Keratinocyte (primary cell): ENCODE measurements around the gene MPZL1. TPM values are rescaled to one million over a fixed set of nuclear protein-coding genes. Genes with fewer than 3 reads are reported as not detected.

Source experiments
- DNase-seq: peaks from one replicate; pipeline ENCODE4 v3.0.0-alpha.2; 2011; ENCODE audit warnings: low read depth, missing footprints, low spot score
- FAIRE-seq: peaks from 2 replicates; lab custom pipeline; 2011; peaks lifted over from hg19 to GRCh38; lab: Jason Lieb, UNC
- H2AFZ ChIP-seq: 2 replicates; pipeline ENCODE4 v1.6.0; 2012; ENCODE audit warnings: low read length, control low read depth, inconsistent platforms; ENCODE audit not compliant: control insufficient read depth
- H3K27ac ChIP-seq: 2 replicates; pipeline ENCODE4 v1.5.1; 2011; ENCODE audit warnings: low read length; ENCODE audit not compliant: control insufficient read depth, insufficient read depth
- H3K27me3 ChIP-seq: 3 replicates; pipeline ENCODE4 v1.6.0; 2011; ENCODE audit warnings: low read length; ENCODE audit not compliant: control insufficient read depth, insufficient read depth; ENCODE audit errors: extremely low read depth
- H3K36me3 ChIP-seq, 2 experiments: 2 replicates in 1 of 2; 3 replicates in 1 of 2; pipeline ENCODE4 v1.5.1; 2011; ENCODE audit warnings: low read length in 2 of 2, mild to moderate bottlenecking in 1 of 2; ENCODE audit not compliant: control insufficient read depth in 2 of 2, insufficient read depth in 2 of 2; ENCODE audit errors: extremely low read depth in 1 of 2
- H3K4me1 ChIP-seq: 3 replicates; pipeline ENCODE4 v1.5.1; 2011; ENCODE audit warnings: low read length; ENCODE audit not compliant: control insufficient read depth, insufficient read depth; ENCODE audit errors: extremely low read depth
- H3K4me2 ChIP-seq: 3 replicates; pipeline ENCODE4 v1.6.0; 2011; ENCODE audit warnings: low read depth, low read length; ENCODE audit not compliant: control insufficient read depth, insufficient read depth; ENCODE audit errors: extremely low read depth
- H3K4me3 ChIP-seq, 3 experiments: fragments of 200-600 bp in 1 of 3; sonication (generic) in 1 of 3; 2 replicates in 2 of 3; 3 replicates in 1 of 3; pipeline ENCODE4 v1.5.1; 2011 to 2016; ENCODE audit warnings: low read length in 3 of 3, mild to moderate bottlenecking in 3 of 3, control low read depth in 2 of 3, inconsistent platforms in 1 of 3, low read depth in 1 of 3, mixed read lengths in 1 of 3, mixed run types in 1 of 3, moderate library complexity in 1 of 3; ENCODE audit not compliant: control insufficient read depth in 2 of 3, insufficient read depth in 2 of 3; ENCODE audit errors: extremely low read depth in 1 of 3
- H3K79me2 ChIP-seq: 2 replicates; pipeline ENCODE4 v1.6.0; 2012; ENCODE audit warnings: low read length; ENCODE audit not compliant: control insufficient read depth, insufficient read depth
- H3K9ac ChIP-seq: 3 replicates; pipeline ENCODE4 v1.6.0; 2011; ENCODE audit warnings: low read length; ENCODE audit not compliant: control insufficient read depth, insufficient read depth; ENCODE audit errors: extremely low read depth
- H3K9me1 ChIP-seq: 3 replicates; pipeline ENCODE4 v1.6.0; 2011; ENCODE audit warnings: low read length; ENCODE audit not compliant: control insufficient read depth, insufficient read depth; ENCODE audit errors: extremely low read depth
- H3K9me3 ChIP-seq: 2 replicates; pipeline ENCODE4 v1.5.1; 2012; ENCODE audit warnings: low read depth, low read length; ENCODE audit not compliant: control insufficient read depth
- H4K20me1 ChIP-seq: 3 replicates; pipeline ENCODE4 v1.6.0; 2011; ENCODE audit warnings: low read length; ENCODE audit not compliant: control insufficient read depth, insufficient read depth; ENCODE audit errors: extremely low read depth
- CTCF ChIP-seq, 3 experiments: IDR thresholded peaks in 1 of 3; conservative IDR thresholded peaks in 1 of 3; optimal IDR thresholded peaks in 1 of 3; 2 replicates in 2 of 3; 3 replicates in 1 of 3; pipeline versions ENCODE3 to v1.5.1; 2011; ENCODE audit warnings: low read length in 3 of 3, mild to moderate bottlenecking in 3 of 3, moderate library complexity in 2 of 3, control low read depth in 1 of 3, inconsistent platforms in 1 of 3; ENCODE audit not compliant: insufficient read depth in 2 of 3; ENCODE audit errors: extremely low read depth in 1 of 3
- EZH2 ChIP-seq: IDR thresholded peaks from one replicate; pipeline ENCODE4 v1.6.1; 2012; ENCODE audit warnings: inconsistent platforms, mild to moderate bottlenecking, low read length, moderate library complexity
- dilution Hi-C: fragments of 300-500 bp; cut with MboI; formaldehyde crosslinking; loops from one replicate; pipeline ENCODE4 v1.7.0; 2020; ENCODE audit warnings: low sequenced_read_pairs; ENCODE audit not compliant: extremely low pct_ligation_motif_present
- polyA plus RNA-seq, 5 experiments: library from polyadenylated mRNA; depleted of rRNA in 3 of 5; stranded (reverse) in 3 of 5; stranded (forward) in 1 of 5; unstranded in 1 of 5; fragments of >200 nt; gene quantifications; 1 replicate in 1 of 5; 2 replicates in 3 of 5; 3 replicates in 1 of 5; pipeline versions ENCODE4 v1.2.1 to v1.2.3, GENCODE V29; 2011 to 2012; ENCODE audit warnings: missing spikeins in 2 of 5, low read depth in 1 of 5, low replicate concordance in 1 of 5

Gene MPZL1
- polyA plus RNA-seq, 1 donor (not counting 4 experiments of a cell fraction or from before 2014, with no cell fraction given): 195 TPM

GRCh38 chr1:167720965-167721616 lies 691 bp upstream of the MPZL1 start:
- Histone ChIP-seq H3K4me3 (peak overlapping the region; percentile 78 to 85 (median 83)), H3K79me2 (peaks cover 40% of the 10 kb centered on the region), H4K20me1 (peaks cover 11% of the 10 kb centered on the region), H3K27ac (peak overlapping the region; percentile 48), H3K27me3 (no peaks in the 10 kb centered on the region), H2AFZ (peak overlapping the region; percentile 94), H3K4me1 (peaks cover 38% of the 10 kb centered on the region), H3K9me1 (peaks cover 4% of the 10 kb centered on the region), H3K9ac (peak overlapping the region; percentile 85), H3K4me2 (peak overlapping the region; percentile 99), H3K36me3 (peaks cover 0 to 6% of the 10 kb centered on the region in 2 experiments), H3K9me3 (no peaks in the 10 kb centered on the region)
- FAIRE-seq: peak; percentile 59
- TF ChIP-seq EZH2 (no peak), CTCF (optimal IDR thresholded peaks at IDR 0.05 in 1 of 3, IDR thresholded peaks at IDR 0.05 in 1 of 3, conservative IDR thresholded peaks at IDR 0.05 in 1 of 3; ENCODE audit: extremely low read depth in 1 of 3, insufficient read depth in 2 of 3, low read length in 3 of 3) (peak; percentile 47 to 68 (median 56))
- no peak for DNase-seq
- dilution Hi-C loops: no loop called here

- peak overlapping the region; percentile 48 for H3K27ac ChIP-seq
- peaks cover 53% of the 10 kb centered on the region for H3K79me2 ChIP-seq
- FAIRE-seq (no peak), DNase-seq (no peak)
- no peaks in the 10 kb centered on the region for H3K27me3 ChIP-seq
- peak overlapping the region; percentile 83 for H3K4me2 ChIP-seq
- dilution Hi-C loops: no loop called here
- H3K4me1 ChIP-seq: peaks cover 43% of the 10 kb centered on the region
- peaks cover 12% of the 10 kb centered on the region for H4K20me1 ChIP-seq
- peaks cover 0 to 6% of the 10 kb centered on the region in 2 experiments for H3K36me3 ChIP-seq
- peak overlapping the region; percentile 85 for H3K9ac ChIP-seq
- no peak for TF ChIP-seq CTCF (optimal IDR thresholded peaks at IDR 0.05 in 1 of 3, IDR thresholded peaks at IDR 0.05 in 1 of 3, conservative IDR thresholded peaks at IDR 0.05 in 1 of 3; ENCODE audit: extremely low read depth in 1 of 3, insufficient read depth in 2 of 3, low read length in 3 of 3)
- no peak for TF ChIP-seq EZH2
- H3K4me3 ChIP-seq: peak overlapping the region; percentile 78 to 85 (median 83)
- peaks cover 4% of the 10 kb centered on the region for H3K9me1 ChIP-seq
- peak overlapping the region; percentile 50 for H2AFZ ChIP-seq
- H3K9me3 ChIP-seq: no peaks in the 10 kb centered on the region
Measured at GRCh38 chr1:167722152-167722869, 529 bp downstream of the MPZL1 start.
